DND-41 (cell line): ENCODE data around the gene CYRIA.
A peak's percentile ranks its signal among the peaks of the same experiment; 100 is the strongest.

ENCODE experiments used
- ATAC-seq: fragments of 200-7000 bp; cut with Tn5 transposase; 3 replicates; pipeline ENCODE4 v1.9.1; 2021; ENCODE audit warnings: low read depth; ENCODE audit not compliant: insufficient read depth
- DNase-seq: peaks from one replicate; pipeline ENCODE4 v3.0.0-alpha.2; 2020
- H2AFZ ChIP-seq: 2 replicates; pipeline ENCODE4 v1.6.0; 2012; ENCODE audit warnings: low read depth, low read length
- H3K27ac ChIP-seq: 2 replicates; pipeline ENCODE4 v1.5.1; 2012; ENCODE audit warnings: low read length, inconsistent platforms
- H3K27me3 ChIP-seq: fragments of 200-600 bp; sonication (generic); 2 replicates; pipeline ENCODE4 v1.6.0; 2012; ENCODE audit warnings: low read length, mild to moderate bottlenecking, inconsistent platforms; ENCODE audit not compliant: insufficient read depth, poor library complexity
- H3K36me3 ChIP-seq: 2 replicates; pipeline ENCODE4 v1.5.1; 2012; ENCODE audit warnings: low read length, inconsistent platforms; ENCODE audit not compliant: insufficient read depth
- H3K4me1 ChIP-seq: 2 replicates; pipeline ENCODE4 v1.5.1; 2012; ENCODE audit warnings: mild to moderate bottlenecking, low read length; ENCODE audit not compliant: insufficient read depth
- H3K4me2 ChIP-seq: 2 replicates; pipeline ENCODE4 v1.6.0; 2012; ENCODE audit warnings: mild to moderate bottlenecking, moderate library complexity, low read length, inconsistent platforms; ENCODE audit not compliant: insufficient read depth
- H3K4me3 ChIP-seq, 2 experiments: fragments of 200-600 bp in 1 of 2; shearing (Covaris generic) in 1 of 2; 2 replicates each; pipeline ENCODE4 v1.5.1; 2012 to 2016; ENCODE audit warnings: inconsistent platforms in 2 of 2, low read length in 2 of 2, mild to moderate bottlenecking in 2 of 2, low read depth in 1 of 2, moderate library complexity in 1 of 2
- H3K79me2 ChIP-seq: 2 replicates; pipeline ENCODE4 v1.6.0; 2012; ENCODE audit warnings: low read length, inconsistent platforms; ENCODE audit not compliant: insufficient read depth
- H3K9ac ChIP-seq: 2 replicates; pipeline ENCODE4 v1.6.0; 2012; ENCODE audit warnings: low read depth, mild to moderate bottlenecking, inconsistent platforms, low read length, moderate library complexity
- H3K9me3 ChIP-seq: 2 replicates; pipeline ENCODE4 v1.5.1; 2012; ENCODE audit warnings: low read length, moderate library complexity, mild to moderate bottlenecking, inconsistent platforms; ENCODE audit not compliant: insufficient read depth, severe bottlenecking
- H4K20me1 ChIP-seq: 2 replicates; pipeline ENCODE4 v1.6.0; 2012; ENCODE audit warnings: low read length; ENCODE audit not compliant: insufficient read depth
- CTCF ChIP-seq: IDR thresholded peaks from 2 replicates; pipeline ENCODE4 v1.5.1; 2012; ENCODE audit warnings: borderline replicate concordance, low read length, moderate library complexity, mild to moderate bottlenecking; ENCODE audit not compliant: poor library complexity, severe bottlenecking; ENCODE audit errors: extremely low read depth
- EZH2 ChIP-seq: IDR thresholded peaks from 3 replicates; pipeline ENCODE4 v1.6.1; 2012; ENCODE audit warnings: borderline replicate concordance, low read depth, mild to moderate bottlenecking, moderate library complexity, low read length, inconsistent platforms; ENCODE audit not compliant: severe bottlenecking

CYRIA gene

GRCh38 chr2:16617282-16618266 lies 48.1 kb downstream of the CYRIA start:
- Histone ChIP-seq H3K36me3 (no peaks in the 10 kb centered on the region), H4K20me1 (no peaks in the 10 kb centered on the region), H3K9me3 (no peaks in the 10 kb centered on the region), H2AFZ (no peak overlapping the region), H3K4me1 (peaks cover 7% of the 10 kb centered on the region; the same call in 1 of the 2 replicates), H3K9ac (no peak overlapping the region), H3K4me3 (no peak overlapping the region), H3K79me2 (no peaks in the 10 kb centered on the region), H3K27ac (no peak overlapping the region), H3K4me2 (no peak overlapping the region), H3K27me3 (peaks cover 4% of the 10 kb centered on the region)
- DNase-seq (no peak), ATAC-seq (no peak)
- no peak for TF ChIP-seq EZH2
- TF ChIP-seq CTCF = peak; percentile 42
